Left kidney (tissue), 2 donors: ENCODE measurements around the gene MFRP. TPM values are rescaled to one million over a fixed set of nuclear protein-coding genes. Genes with fewer than 3 reads are reported as not detected.

Experiments
- DNase-seq: peaks from one replicate; pipeline ENCODE4 v3.0.0-alpha.2; 2013
- polyA plus RNA-seq: library from polyadenylated mRNA; unstranded; fragments of 120-200 nt; gene quantifications from one replicate; pipeline ENCODE4 v1.2.1, GENCODE V29; 2013; ENCODE audit not compliant: insufficient read length

The MFRP gene
- polyA plus RNA-seq, 1 donor, result not detected

- DNase-seq, result no peak
Observed at GRCh38 chr11:119295178-119295577, 51.3 kb downstream of the MFRP start.

GRCh38 chr11:119293461-119293860 lies 53.0 kb downstream of the MFRP start:
- no peak for DNase-seq

- DNase-seq, result no peak
Observed at GRCh38 chr11:119290894-119291497, 55.5 kb downstream of the MFRP start.

Other genes starting within 250 kb of the MFRP start
- gene DPAGT1, start 244.9 kb downstream of the MFRP start, polyA plus RNA-seq, result 63.5 TPM
- 11.1 TPM for gene C2CD2L, start 239.4 kb downstream of the MFRP start, polyA plus RNA-seq
- 43.3 TPM for gene HINFP, start 225.1 kb downstream of the MFRP start, polyA plus RNA-seq
- gene ABCG4, start 197.7 kb downstream of the MFRP start, polyA plus RNA-seq, result 1.0 TPM
- gene NLRX1, start 178.0 kb downstream of the MFRP start, polyA plus RNA-seq, result 10.0 TPM
- gene NHERF4, start 161.2 kb downstream of the MFRP start, polyA plus RNA-seq, result 19.2 TPM
- 24.4 TPM for gene CBL, start 140.4 kb downstream of the MFRP start, polyA plus RNA-seq
- 42.5 TPM for gene MCAM, start 29.6 kb downstream of the MFRP start, polyA plus RNA-seq
- 31.9 TPM for gene RNF26, start 12.2 kb downstream of the MFRP start, polyA plus RNA-seq
- 15.7 TPM for gene C1QTNF5, start 5.8 kb downstream of the MFRP start, polyA plus RNA-seq
- 10.4 TPM for gene USP2, start 35.0 kb upstream of the MFRP start, polyA plus RNA-seq
- gene THY1, start 76.5 kb upstream of the MFRP start, polyA plus RNA-seq, result 65.2 TPM